Activated CD4-positive, alpha-beta T cell treated with anti-CD3 and anti-CD28 coated beads for 24 hours (primary cell): ENCODE measurements around the gene CAND2.
A peak's percentile ranks its signal among the peaks of the same experiment; 100 is the strongest.
"Not testable (repeated sequence)": the region's sequence is repeated elsewhere in the genome, so short reads cannot be mapped to it uniquely, and the experiment has no call there.

Source experiments
- DNase-seq, 2 donors: peaks; one replicate each; pipeline ENCODE4 v3.0.0-alpha.2; 2020; ENCODE audit warnings: low read depth in 2 of 2

The CAND2 gene

DNA sequence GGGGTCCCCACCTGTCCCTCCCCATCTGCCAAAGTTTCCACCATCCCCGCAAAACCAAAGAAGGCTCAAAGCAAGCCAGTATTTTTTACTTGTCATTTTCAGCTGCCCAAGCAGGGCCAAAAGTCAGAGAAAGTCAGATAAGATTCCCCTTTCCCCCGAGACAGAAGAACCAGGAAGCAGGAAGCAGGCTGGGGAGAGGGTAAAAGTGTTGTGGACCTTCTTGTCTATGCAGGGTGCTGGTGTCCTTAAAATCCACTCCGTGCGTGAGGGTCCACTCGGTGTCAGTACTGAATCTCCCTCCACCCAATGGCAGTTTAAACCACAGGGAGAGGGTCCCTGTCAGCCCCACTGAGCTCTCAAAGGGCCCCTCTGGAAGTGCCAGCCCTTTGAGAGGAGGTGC lies 65.1 kb downstream of the CAND2 start:
- DNase-seq, result no peak

DNA sequence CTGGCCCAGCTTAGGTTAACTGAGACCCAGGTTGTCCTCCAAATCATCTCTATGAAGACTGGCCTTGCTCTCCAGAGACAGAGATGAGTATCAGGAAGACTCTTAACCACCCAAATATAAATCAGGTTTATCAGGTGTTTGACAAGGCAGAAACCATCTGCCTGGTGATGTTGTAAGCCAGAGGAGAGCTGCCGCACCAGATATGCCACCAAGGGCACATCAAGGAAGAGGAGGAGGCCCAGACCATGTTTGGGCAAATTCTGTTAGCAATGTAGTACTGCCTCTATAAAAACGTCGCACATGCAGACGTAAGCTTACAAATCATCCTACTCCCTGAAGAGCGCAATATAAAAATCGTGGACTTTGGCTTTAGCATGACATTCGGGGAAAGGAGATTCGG lies 65.9 kb downstream of the CAND2 start:
- no peak for DNase-seq

DNA sequence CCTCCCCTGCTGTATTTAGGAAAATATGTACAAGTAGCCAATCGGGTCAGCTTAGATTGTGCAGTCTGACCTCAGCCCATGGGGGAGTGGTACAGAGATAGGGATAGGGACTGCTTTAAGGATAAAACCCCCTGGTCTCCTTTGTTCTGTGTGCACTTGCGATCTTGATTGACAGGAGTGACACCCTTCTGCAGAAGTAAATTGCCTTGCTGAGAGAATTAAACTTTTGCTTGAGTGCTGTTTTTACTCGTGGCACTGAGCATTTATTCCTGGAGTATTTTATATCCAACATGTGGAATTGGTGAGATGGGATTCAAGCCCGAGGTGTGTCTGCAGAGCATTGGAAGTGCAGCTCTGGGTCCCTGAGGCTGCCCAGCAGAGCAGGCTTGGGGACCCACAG lies 68.8 kb downstream of the CAND2 start:
- DNase-seq, result no peak

DNA sequence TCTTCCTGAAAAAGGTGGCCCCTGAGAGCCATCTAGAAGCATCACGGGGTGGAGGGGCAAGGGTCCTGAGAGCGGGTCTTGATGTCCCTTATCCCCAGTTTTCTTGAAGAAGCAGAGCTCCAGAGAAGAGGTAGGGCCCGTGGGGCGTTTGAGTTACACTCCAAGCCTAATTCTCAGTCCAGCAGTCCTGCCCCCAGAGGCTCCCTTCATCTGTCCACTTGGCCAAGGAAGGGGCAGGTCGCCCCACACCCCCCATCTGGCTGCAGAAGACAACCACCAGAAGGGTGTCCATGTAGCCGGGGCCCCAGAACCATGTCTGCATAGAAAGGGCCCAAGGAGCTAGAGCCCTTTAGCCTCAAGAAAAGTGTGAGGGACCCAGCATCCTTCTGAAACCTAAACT lies 70.4 kb downstream of the CAND2 start:
- DNase-seq, result no peak

DNA sequence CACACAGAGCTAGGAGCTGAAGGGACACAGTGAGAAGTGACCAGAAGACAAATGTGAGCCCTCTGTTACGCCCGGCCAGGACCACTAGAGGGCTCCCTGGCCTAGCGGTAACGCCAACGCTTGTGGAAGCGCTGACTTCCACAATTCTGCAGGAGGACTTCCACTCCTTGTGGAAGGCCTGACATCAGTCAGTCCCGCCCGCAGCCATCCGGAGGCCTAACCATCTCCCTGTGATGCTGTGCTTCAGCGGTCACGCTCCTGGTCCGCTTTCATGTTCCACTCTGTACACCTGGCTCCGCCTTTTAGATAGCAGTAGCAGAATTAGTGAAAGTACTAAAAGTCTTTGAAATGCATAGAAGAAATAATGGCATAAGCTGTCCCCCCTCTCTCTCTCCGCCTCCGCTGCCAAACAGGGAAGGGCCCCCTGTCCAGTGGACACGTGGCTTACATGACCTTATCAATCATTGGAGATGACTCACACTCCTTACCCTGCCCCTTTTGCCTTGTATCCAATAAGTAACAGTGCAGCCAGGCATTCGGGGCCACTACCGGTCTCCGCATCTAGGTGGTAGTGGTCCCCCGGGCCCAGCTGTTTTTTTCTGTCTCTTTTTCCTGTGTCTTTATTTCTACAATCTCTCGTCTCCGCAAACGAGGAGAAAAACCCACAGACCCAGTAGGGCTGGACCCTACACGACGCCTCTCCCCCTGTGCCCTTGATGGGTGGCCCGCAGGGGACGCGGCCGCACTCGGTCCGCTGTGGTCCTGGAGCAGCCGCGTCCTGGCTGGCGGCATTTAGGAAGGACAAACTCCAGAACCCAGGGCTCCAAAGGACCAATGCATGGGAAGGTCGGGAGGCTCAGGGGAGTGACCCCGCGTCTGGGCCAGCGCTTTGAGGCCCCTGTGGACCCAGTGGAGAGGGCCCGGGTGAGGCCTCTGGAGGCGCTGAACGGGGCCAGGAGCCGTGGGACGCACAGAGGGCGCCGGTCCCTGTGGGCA lies 71.9 kb downstream of the CAND2 start:
- peak; percentile 32 to 52 for DNase-seq

DNA sequence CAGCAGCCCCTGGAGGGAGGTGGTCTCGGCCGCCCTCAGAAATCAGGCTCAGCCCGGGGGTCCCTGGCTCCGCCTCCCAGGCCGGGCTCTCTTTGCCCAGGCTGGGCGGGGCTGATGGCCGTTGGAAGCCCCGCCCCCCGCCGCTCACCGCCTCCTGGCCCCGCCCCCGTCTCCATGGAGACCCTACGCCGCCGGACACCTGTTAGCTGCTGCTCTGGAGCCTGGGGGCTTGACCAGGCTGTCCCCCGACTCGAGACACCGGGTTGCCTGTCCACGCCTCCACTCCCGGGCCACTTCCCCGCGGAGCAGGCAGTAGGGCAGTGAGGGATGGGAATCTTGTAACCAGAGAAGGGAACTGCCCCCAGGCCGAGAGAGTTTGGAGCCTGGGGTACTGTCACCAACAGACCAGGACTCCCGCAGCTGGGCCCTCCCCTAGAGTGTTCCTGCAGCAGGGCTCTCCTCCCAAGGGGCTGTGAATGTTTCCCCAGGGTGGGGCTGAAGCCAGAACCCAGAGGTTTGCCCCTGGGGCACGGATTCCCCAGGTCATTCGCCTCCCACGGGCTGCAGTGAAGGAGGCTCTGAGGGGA lies 72.6 kb downstream of the CAND2 start:
- DNase-seq, result peak in 1 of 2 donors; percentile 31

DNA sequence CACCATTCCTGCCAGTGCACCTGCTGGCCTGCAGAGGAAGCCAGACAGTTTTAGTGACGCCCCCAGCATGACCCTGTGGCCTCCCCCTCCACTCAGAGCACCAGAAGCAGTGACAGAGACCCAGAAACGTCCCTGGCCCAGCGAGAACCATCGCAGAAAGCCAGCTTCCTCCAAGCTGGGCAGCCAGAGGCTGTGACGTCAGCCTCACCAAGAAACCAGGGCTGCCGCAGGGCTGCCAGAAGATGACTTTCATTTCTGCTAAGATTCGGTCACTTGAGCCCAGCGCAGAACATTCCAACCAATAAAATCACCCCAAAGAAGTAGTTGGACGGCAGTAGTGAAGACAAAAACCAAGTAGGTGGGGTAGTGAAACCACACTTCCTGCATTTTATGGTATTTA lies 74.5 kb downstream of the CAND2 start:
- no peak for DNase-seq

DNA sequence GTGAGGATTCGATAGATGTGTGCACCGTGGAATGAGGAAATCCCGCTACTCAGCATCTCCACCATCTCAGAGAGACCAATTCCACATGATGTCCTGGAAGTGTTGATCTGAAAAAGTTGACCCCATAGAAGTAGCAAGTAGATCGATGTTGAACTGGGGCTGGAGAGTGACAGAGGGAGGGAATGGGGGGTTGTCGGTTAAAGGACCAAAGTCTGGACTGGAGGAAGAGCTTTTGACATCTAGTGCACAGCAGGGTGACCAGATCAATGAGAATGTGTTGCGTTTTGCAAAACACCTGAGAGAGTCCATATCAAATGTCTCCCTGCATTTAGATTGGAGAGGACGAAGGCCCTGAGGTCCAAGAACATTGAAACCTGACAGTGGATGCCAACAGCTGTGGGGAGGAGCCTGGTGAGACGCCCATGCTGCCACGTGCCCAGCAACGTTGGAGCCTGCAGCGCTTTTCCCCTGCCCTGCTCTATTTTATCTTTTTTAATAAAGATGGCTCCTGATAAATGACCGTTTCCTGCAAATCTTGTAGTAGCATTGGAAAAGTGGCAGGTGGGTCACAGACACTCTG lies 75.0 kb downstream of the CAND2 start:
- no peak for DNase-seq

DNA sequence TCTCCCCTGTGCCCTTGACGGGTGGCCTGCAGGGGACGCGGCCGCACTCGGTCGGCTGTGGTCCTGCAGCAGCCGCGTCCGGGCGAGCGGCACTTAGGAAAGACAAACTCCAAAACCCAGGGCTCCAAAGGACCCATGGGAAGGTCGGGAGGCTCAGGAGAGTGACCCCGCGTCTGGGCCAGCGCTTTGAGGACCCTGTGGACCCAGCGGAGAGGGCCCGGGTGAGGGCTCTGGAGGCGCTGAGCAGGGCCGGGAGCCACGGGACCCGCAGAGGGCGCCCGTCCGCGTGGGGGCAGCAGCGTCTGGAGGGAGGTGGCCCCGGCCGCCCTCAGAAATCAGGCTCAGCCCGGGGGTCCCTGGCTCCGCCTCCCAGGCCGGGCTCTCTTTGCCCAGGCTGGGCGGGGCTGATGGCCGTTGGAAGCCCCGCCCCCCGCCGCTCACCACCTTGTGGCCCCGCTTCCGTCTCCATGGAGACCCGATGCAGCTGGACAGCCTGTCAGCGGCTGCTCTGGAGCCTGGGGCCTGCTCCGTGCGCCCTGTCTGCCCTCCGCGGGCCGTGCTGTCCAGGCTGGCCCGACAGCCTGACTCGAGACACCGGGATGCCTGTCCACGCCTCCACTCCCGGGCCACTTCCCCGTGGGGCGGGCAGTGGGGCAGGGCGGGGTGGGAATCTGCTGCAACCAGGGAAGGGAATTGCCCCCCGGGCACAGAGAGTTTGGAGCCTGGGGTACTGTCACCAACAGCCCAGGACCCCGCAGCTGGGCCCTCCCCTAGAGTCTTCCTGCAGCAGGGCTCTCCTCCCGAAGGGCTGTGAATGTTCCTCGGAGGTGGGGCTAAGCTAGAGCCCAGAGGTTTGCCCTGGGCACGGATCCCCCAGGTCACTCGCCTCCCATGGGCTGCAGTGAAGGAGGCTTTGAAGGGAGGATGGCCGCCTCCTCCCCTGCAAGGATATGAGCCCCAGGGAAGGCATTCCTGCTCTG lies 79.7 kb downstream of the CAND2 start:
- no peak for DNase-seq

DNA sequence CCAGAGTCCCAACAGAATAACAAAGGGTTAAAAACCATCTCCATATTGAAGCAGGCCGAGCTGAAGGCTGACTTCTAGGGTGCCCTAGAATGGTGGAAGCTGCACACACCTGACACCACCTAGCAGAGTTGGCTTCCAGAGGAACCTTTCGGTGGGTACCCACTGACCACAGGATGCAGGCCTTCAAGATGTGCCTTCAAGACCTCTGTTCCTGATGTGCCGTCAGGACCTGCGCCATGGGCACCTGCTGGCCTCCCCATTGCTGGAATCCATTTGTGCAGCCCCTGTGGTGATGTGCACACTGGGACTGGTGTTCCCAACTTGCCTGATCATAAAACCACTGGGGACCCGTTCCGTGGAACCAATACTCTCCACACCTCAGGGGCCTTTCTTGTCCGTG lies 80.6 kb downstream of the CAND2 start:
- DNase-seq, result no peak

DNA sequence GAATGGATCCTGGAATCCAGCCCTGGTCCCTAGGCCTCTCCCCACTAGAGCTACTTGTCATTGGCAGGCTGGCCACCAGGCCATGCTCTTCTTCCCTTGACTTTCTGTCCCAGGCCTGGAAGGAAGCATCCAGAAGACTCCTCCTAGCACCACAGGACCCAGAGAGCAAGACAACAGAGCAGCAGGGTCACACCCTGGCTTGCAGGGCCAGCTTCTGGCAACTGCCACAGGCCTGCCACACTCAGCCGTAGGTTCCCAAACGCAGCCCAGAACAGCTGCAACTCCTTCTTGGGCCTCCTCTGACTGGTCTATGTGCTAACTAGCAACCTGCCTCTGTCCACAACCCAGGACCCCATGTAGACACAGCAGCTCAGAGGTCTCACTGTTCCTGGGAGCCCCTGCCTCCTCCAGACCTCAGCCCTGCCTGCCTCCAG lies 81.7 kb downstream of the CAND2 start:
- no peak for DNase-seq

DNA sequence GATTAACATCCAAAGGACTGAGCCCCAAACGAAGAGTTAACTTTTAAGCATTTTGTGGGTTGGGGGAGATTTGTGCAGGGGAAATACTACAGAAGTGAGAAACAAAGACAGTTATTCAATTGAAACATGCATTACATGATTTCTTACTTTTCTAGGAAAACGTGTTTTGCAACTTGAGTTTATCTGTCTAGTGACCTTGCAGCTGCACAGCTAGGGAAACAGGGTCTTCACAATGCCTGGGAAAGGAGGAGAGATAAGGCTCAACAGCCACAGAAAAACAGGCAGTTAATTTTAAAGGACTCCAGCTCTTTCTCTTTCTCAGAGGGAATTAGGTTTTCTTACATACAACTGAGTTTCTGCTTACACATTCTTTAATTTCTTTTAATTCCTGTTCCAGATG lies 82.3 kb downstream of the CAND2 start:
- DNase-seq, result not testable (repeated sequence)

DNA sequence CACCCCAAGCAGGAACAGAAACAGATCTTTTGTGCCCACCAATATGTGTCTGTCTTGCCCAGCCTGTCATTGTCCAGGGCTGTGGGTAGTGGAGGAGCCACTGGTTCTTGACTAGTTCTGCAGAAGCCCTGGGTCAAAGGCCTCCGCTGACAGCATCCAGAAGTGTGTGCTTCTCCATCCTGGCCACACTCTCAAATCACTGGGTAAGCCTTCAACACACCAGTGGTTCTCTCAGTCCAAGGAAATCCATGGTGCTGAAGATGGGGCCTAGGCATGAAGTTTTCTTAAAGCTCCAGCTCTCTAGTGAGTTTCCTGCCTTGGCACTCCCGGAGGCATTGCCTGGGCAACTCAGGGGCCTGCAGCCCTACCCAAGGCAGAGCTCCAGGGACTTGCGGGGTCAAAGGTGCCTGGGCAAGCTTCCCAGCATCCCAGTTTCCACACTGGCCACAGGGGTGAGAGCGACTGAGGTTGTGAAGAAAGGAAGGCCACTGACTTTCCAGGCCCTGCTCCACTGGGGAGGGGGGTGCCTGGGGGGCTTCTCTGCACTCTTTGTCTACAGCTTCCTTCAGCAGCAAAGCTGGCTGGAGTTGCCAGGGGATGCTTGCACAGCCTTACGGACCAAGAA lies 82.8 kb downstream of the CAND2 start:
- no peak for DNase-seq

DNA sequence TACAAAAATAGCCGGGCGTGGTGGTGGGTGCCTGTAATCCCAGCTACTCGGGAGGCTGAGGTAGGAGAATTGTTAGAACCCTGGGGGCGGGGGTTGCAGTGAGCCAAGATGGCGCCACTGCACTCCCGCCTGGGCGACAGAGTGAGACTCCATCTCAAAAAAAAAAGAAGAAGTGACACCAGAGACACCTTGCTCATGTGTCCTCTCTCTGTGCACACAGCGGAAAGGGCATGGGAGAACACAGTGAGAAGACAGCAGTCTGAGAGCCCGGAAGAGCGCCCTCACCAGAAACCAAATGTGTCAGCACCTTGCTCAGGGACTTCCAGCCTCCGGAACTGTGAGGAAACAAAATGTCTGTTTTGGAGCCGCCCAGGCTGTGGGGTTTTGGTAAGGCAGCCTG lies 85.4 kb downstream of the CAND2 start:
- not testable (repeated sequence) for DNase-seq

DNA sequence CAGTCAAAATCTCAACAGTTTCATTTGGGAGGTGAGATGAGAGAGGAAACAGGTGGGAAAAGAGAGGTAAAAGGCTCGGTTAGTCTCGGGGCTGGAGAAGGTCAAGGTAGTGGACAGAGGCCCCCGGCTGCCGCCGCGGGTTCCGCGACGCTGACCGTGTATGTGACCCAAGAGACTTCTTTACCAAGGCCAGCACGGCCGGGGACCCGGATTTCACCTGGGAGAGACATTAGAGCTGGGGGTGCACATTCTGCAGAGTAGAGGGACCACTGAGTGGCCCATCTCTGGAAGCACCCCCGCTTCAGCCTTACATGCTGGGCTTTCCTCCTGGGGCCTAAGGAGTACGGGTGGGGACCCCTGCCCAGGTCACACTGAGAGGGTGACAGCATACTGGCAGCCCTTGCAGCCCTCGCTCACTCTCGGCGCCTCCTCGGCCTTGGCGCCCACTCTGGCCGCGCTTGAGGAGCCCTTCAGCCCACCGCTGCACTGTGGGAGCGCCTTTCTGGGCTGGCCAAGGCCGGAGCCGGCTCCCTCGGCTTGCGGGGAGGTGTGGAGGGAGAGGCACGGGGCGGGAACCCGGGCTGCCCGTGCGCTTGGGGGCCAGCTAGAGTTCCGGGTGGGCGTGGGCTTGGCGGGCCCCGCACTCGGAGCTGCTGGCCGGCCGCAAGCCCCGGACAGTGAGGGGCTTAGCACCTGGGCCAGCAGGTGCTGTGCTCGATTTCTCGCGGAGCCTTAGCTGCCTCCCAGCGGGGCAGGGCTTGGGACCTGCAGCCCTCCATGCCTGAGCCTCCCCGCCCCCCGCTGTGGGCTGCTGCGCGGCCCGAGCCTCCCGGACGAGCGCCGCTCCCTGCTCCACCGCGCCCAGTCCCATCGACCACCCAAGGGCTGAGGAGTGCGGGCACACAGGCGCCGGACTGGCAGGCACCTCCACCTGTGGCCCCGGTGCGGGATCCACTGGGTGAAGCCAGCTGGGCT lies 86.1 kb downstream of the CAND2 start:
- DNase-seq, result no peak

DNA sequence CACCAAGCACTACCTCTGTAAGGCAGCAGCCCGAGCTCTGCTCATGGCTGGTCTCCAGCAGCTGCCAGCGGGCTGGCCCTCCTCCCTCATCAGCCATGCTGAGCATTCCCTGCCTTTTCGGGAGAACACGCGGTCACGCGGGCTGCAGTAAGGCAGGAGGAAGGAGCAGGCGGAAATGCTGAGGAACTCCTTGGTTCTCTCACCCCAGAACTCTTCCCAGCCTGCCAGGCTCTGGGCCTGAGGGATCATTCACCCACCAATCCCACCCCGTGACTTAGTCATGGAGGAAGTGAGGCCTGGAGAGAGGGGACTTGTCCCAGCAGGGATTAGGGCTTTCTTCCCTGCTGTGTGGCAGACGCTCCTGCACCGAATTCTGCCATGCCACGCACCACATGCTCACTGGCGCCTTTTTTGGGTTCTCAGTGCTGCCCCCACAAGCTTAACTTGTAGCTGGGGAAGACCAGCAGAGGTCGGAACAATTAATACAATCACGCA lies 87.8 kb downstream of the CAND2 start:
- no peak for DNase-seq
